D341Med (cell line): ENCODE results near the gene KCTD8.
"Not testable (repeated sequence)": the region's sequence is repeated elsewhere in the genome, so short reads cannot be mapped to it uniquely, and the experiment has no call there.

Source experiments
- DNase-seq: peaks from one replicate; pipeline ENCODE4 v3.0.0; 2012; ENCODE audit warnings: low spot score

KCTD8 gene

GRCh38 chr4:44326741-44327140 lies 121.9 kb downstream of the KCTD8 start:
- DNase-seq = no peak

- DNase-seq = no peak
These were observed 127.8 kb downstream of the KCTD8 start for GRCh38 chr4:44320833-44321232.

GRCh38 chr4:44319129-44319528 lies 129.5 kb downstream of the KCTD8 start:
- peak; percentile 44 for DNase-seq

- DNase-seq = no peak
These were observed 134.9 kb downstream of the KCTD8 start for GRCh38 chr4:44313702-44314101.

DNA sequence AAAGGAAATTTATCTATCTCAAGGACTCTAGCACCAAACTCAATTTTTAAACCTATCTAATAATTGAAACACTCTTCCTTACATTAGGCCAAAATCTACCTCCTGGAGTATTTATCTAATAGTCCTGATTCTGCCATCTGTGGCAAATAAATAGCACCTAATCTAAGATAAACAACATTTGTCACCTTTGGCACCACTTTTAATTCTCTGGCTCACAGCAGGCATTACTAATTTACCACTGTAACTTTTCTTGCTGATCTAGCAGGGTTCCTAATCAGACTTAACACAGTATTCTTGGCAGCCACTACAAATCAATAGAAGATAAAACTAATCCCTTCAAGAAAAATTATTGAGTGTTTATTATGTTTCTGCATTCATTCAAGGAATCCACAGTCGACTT lies 161.1 kb downstream of the KCTD8 start:
- DNase-seq = no peak

- peak; percentile 59 for DNase-seq
These were observed 169.1 kb downstream of the KCTD8 start for GRCh38 chr4:44279469-44279868.

- no peak for DNase-seq
These were observed 169.5 kb downstream of the KCTD8 start for GRCh38 chr4:44279066-44279465.

DNA sequence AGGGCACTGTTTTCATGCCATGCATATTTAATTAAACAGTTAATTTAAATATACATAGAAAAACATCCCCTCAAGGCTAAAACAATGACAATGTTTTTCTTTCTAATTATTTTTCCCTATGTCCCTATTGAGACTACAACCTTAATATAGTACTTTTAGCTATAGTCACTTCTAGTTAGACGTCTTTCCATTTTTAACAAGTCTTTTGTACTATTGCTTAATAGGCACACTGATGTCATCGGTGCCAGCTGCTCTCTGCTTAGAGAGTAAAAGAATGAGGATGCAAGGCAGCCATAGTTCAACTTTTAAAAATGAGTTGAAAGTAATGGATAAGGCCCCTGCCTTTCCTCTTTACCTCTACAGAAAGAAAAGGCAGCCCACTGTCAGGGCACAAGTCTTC lies 191.1 kb downstream of the KCTD8 start:
- no peak for DNase-seq

DNA sequence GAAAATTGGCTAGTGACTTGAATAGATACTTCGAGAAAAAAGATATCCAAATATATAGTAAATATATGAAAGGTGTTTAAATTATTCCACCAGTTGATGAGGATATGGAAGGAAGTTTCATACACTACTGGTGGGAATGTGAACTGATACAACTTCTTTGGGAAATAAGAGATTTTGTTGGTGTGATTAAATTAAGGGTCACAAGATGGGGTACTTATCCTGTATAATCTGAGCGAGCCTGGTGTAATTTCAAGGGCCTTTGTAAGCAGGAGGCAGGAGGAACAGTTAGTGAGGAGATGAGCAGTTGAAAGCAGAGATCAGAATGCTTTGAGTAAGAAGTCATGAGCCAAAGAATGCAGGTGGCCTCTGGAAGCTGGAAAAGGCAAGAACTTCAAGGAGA lies 192.2 kb downstream of the KCTD8 start:
- DNase-seq = peak; percentile 49

- no peak for DNase-seq
These were observed 211.0 kb downstream of the KCTD8 start for GRCh38 chr4:44237643-44238042.

- no peak for DNase-seq
These were observed 212.7 kb downstream of the KCTD8 start for GRCh38 chr4:44235897-44236296.

DNA sequence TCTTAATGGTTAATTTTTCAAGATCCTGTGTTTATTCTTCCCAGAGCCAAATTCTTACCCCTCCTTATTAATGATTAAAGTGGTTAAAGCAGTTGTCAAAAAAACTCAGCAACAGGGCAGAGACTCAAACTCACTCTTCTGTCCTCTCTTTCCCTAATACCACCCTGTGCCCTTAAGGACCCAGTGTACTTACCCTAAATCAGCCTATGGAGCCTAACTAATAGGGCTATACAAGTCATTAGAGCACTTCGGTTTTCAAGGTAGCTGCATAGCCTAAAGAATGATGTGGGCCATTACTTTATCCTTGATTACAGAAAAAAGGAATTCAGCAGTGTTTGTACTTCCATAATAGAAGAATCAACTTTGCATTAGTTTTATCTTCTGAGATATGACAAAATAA lies 216.3 kb downstream of the KCTD8 start:
- no peak for DNase-seq

DNA sequence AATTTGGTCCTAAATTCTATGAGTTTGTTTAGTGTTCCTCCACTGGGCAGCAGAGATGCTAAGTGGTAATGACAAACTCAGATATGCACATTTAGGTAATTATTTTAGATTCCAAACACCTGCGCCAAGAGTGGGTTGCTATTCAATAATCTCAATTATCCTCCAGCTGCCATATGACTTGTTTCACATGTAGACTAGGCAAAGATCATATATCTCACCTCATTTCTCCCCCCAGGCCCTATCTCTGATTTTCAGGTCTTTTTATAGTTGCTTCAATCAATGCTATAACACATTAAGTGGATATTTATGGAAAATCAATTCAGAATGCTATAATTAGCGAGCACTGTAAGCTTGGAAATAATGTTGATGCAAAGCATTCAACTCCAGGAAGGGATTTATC lies 217.6 kb downstream of the KCTD8 start:
- no peak for DNase-seq

DNA sequence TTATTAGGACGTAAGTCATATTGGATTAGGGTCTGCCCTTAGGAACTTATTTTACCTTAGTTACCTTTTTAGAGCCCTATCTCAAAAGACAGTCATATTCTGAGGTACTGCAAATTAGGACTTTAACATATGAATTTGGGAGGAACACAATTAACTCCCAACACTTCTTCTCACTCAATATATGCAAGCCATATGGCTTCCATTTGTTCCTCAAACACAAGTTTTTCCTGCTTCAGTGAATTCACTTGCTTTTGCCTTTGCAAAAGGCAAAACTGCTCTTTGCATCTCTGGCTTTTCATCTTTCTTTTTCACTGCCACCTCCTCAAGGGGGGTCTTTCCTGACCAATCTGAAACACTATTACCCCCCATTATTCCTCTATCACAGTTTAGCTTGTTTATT lies 220.3 kb downstream of the KCTD8 start:
- DNase-seq = no peak

DNA sequence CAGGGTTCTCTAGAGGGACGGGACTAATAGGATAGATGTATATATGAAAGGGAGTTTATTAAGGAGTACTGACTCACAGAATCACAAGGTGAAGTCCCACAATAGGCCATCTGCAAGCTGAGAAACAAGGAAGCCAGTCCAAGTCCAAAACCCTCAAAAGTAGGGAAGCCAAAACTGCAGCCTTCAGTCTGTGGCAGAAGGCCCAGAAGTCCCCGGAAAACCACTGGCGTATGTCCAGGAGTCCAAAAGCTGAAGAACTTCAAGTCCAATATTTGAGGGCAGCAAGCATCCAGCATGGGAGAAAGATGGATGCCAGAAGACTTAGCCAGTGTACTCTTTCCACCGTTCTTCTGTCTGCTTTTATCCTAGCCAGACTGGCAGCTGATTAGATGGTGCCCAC lies 227.2 kb downstream of the KCTD8 start:
- DNase-seq = no peak

DNA sequence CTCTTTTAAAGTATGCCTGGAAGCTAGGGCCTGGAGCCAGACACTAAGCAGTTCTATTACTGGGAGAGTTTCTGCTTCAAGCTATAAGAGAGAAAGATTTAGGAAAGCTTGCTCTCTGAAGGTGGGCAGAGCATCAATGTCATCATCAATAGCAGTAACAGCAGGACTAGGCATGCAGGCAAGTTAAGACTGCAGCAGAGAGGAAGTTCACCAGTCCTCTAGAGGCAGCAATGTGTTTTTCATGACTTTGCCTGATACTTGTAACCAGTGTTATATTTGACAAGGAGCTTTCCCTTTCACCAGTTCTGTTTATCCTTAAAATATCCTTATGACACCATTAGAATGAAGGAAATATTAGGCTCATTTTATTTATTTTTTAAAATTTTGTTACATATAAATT lies 237.9 kb downstream of the KCTD8 start:
- no peak for DNase-seq

DNA sequence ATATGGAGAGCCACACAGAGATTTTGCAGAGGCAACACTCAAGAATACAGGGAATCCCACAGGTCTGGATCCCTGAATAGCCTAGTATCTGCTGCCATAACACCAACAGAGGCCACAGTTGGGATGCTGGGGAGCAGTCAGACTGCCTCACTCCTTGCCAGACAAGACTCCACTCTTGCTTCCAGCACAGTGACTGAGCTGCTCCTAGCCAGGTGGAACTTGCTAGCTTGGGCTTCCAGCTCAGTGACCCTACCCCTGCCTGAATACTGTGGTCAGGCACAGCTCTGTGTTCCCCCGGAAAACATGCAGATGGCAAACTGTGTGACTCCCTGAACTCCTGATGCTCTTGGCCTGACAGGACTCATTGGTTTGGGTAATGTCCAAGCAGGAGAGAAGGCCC lies 251.8 kb downstream of the KCTD8 start:
- DNase-seq = no peak

GRCh38 chr4:44194365-44194764 lies 254.2 kb downstream of the KCTD8 start:
- DNase-seq = no peak

GRCh38 chr4:44186850-44187246 lies 261.8 kb downstream of the KCTD8 start:
- DNase-seq = no peak

- peak; percentile 28 for DNase-seq
These were observed 262.3 kb downstream of the KCTD8 start for GRCh38 chr4:44186096-44186849.

- not testable (repeated sequence) for DNase-seq
These were observed 266.9 kb downstream of the KCTD8 start for GRCh38 chr4:44181491-44182349.

DNA sequence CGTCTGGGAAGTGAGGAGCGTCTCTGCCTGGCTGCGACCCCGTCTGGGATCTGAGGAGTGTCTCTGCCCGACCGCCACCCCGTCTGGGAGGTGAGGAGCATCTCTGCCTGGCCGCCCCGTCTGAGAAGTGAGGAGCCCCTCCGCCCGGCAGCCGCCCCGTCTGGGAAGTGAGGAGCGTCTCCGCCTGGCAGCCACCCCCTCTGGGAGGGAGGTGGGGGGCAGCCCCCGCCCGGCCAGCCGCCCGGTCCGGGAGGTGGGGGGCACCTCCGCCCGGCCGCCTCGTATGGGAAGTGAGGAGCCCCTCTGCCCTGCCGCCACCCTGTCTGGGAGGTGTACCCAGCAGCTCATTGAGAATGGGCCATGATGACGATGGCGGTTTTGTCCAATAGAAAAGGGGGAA lies 280.8 kb downstream of the KCTD8 start:
- not testable (repeated sequence) for DNase-seq

GRCh38 chr4:44165938-44166337 lies 282.7 kb downstream of the KCTD8 start:
- no peak for DNase-seq
